HG03060 (cell line): Measurements from ENCODE around the gene CCDC181.
A peak's percentile ranks its signal among the peaks of the same experiment; 100 is the strongest.

Source experiments
- ATAC-seq: cut with Tn5 transposase; IDR thresholded peaks from one replicate; pipeline ENCODE4 v1.9.1; 2021; ENCODE audit warnings: low read depth, moderate number of reproducible peaks; ENCODE audit not compliant: unreplicated experiment

Gene CCDC181

DNA sequence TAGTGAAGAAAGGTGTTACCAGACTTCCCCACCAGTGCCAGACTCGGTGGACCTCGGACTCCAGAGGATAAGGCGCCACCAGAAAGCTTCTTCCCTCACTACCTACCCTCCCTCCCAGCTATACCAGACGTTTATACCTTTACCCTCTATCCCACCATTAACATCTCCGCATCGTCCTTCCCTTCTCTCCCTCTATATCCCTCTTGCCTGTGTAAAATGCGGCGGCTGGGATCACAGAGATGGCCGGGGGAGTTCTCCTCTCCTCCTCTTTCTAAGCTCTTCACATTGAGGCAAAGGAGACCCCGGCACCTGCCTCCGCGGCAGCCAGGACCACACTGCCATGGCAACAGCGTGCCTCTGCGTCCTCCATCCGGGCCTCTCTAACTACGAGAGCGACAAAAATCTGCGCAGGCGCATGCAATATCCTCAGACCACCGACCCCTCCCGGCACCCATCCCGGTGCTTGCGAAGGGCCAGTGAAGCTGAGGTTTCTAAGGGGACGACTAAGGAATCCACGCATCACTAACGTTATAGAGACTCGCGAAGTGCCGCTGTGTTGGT is at the start of gene CCDC181:
TSS of gene CCDC181 (minus strand) at position 394 of the 561 bp plus-strand sequence. CDS start 2,547 bp downstream, outside the sequence.
- ATAC-seq: peak; percentile 49

GRCh38 chr1:169475806-169476387 is 48.6 kb upstream of the CCDC181 start:
- ATAC-seq: no peak

DNA sequence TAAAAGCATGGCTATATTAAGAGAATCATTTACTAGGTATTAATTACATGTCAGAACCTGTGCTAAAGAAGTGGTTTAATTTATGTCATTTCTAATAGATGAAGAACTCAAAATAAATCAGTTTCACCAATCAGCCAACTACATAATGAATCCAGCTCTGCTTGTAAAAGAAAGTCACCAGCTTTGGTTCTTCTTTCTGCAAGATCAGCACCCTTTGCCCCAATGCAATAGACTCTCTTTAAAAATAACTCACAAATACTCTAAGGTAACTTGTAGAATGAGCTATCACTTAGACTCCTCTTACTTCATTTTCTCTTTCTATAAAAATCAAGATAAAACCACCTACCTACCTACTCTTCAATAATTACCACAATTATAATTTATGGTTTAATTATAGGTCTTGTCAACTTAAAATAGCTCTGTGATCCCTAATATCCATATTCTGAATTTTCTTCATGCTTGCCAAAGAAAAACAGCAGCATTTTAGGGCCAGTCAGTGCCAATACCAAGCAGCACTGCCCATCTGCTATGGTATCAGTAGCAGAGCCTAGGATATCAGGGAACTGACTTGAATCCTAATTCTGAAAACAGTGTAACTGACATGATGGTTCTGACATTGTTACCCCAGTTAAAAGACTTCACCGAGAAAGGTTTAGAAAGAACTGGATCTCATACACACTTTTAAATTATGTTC is 47.2 kb upstream of the CCDC181 start:
- ATAC-seq: no peak

DNA sequence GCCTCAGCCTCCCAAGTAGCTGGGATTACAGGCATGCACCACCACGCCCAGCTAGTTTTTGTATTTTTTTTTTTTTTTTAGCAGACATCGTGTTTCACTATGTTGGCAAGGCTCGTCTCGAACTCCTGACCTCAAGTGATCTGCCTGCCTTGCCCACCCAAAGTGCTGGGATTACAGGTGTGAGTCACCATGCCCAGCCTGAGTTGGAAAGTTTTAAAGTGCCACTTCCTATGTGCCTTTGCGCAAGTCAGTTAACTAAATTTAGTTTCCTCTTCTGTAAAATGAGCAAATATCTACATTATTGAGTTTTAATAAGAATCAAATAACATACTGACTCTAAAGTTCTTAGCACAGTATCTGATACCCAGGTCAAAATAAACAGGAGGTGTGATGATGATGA is 46.1 kb upstream of the CCDC181 start:
- no peak for ATAC-seq

GRCh38 chr1:169472738-169473137 is 45.5 kb upstream of the CCDC181 start:
- ATAC-seq: no peak

DNA sequence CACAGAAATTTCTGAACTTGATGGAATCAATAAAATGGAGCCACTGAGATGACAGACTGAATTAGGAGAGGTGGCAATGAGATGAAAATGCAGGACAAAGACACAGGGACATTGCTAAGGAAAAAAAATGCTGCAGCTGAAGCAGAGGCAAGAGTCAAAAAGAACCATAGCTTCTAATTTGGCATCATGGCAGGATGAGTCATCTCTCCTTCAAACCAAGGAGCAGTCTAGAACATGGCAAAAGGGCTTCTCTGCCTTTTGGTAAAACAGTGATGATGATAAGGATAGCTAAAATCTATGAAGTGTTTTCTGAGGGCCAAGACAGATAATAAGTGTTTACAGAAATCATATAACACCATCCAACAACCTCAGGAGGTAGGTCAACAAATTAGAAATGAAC is 41.7 kb upstream of the CCDC181 start:
- ATAC-seq: no peak

DNA sequence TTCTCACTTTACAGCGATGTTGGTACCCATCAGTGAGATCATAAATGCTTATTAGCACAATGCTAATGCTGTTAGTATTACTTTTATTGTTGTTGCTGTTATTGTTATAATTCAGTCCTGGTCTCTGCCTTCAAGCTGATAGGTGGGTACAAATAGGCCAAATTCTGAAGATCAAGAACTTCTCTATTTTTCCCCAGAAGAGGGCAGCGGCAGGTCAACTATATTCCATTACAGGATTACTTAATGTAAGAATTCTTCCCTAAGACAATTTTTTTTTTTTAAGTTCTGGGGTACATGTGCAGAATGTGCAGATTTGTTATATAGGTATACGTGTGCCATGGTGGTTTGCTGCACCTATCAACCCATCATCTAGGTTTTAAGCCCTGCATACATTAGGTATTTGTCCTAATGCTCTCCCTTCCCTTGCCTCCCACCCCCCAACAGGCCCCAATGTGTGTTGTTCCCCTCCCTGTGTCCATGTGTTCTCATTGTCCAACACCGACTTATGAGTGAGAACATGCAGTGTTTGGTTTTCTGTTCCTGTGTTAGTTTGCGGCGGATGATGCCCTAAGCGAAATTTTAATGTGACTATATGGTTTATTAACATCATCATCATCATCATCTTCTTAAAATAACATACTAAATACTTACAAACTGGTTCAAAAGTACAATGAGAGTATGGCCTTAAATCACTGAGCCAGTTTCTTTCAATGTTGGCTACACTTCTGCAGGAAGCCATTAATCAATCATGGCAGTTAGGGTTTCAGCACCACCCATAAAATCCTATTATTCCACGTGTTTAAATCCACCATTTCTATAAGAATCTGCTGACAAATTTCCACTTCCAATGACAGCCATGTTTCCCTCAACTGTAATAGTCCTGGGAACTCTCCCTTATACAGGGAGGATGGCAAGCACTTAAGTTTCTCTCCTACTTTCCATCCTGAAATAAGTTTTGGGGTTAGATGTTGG is 39.3 kb upstream of the CCDC181 start:
- no peak for ATAC-seq

- no peak for ATAC-seq
These were observed 38.0 kb upstream of the CCDC181 start for GRCh38 chr1:169465281-169465680.

DNA sequence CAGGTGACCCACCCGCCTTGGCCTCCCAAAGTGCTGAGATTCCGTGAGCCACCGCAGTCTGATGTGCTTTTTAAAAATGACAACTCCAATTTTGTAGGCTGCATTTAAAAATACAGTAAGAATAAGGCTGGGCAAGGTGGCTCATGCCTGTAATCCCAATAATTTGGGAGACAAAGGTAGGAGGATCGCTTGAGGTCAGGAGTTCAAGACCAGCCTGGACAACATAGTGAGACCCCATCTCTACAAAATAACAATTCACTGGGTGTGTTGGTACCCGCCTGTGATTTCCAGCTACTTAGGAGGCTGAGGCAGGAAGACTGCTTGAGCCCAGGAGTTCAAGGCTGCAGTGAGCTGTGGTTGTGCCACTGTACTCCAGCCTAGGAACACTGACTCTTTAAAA is 35.1 kb upstream of the CCDC181 start:
- ATAC-seq: no peak

GRCh38 chr1:169461390-169462000 is 34.2 kb upstream of the CCDC181 start:
- no peak for ATAC-seq

DNA sequence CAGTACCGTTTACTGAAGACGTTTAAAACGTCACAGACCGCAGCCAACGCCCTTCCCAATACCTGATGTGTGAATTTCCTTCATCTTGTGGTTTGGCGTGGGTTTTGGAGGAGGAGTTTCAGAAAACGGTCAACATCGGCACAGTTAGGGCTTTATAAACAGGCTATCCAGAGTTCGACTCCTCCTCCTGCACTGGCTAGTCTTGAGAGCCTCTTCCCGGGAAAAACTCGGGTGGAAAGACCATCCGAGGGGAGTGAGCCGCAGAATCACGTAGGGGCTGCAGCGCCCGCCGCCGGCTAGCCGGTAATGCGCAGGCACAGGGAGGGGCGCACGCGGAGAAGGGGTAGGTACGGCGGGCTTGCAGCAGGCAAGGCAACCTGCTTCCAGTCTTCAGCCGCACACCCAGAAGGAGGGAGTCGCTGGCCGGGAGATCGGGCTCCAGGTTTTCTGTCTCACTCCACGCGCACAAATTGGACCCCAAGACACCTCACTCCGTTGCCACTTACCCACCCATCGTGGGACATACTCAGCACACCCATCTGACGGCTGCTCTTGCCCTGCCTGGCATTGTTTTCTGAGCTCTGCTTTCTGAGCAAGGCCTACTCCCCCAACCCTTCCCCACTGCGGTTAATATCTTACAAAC is 33.0 kb upstream of the CCDC181 start:
- no peak for ATAC-seq

- no peak for ATAC-seq
These were observed 30.2 kb upstream of the CCDC181 start for GRCh38 chr1:169457443-169457842.

- no peak for ATAC-seq
These were observed 28.8 kb upstream of the CCDC181 start for GRCh38 chr1:169456029-169456428.

DNA sequence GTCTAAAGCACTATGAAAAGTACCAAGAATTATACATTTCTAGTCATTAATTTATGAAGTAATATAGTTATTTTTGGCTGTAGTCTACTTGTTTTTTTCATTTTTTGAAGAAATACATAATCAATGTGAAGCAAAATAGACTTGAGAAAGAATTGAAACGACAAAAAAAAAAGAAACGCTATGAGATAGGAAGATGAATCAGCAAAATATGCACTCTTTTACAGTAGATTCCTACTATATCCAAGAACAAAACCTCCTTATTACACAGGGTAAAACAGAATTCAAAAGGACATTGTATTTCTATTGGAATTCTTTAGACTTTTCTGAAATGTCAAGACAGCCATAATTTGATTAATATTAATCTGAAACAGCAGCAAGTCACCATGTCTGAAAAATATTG is 25.6 kb upstream of the CCDC181 start:
- no peak for ATAC-seq

DNA sequence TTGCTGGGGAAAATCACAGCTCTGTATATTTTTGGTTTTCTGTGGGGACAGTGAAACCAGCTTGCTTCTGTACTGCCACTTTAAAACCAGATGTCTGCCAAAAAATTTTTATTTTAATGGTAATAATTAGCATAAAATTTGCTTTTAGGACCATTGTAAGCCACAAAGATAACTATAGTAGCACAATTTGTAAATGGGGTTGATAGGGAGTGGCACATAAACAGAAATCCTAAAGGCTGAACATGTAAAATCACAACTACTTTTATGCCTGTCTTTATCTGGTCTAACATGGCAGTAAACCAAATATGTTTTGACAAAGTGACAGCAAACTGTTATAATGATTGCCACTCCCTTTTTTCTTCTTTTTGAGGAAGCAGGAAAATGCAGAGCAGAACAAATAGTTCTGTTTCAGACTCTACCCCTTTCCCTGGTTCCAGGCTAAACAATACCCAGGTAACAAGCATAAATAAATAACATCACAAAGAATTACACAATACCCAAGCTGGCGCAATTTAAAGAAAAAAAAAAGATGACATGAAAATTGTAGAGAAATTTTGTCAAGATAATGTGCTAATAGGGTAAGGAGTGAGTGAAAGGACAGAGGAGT is 24.0 kb upstream of the CCDC181 start:
- ATAC-seq: no peak

DNA sequence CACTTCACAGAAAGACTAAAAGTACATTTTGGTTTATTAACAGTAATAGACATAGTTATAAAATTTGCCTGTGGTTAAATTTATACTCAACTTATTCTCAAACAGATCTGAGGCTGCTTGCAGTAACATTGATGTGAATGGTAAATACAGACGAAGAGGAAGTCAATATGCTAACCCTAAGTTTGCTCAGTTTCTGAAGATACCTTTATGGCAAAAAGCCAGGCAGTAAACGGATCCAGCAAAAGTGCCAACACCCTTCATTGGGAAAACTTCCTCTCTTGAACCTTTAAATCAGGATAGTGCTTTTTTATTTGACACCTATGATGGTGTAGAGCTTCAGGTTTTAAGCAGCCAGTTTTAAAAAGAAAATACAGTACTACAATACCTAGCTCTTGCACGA is 16.6 kb upstream of the CCDC181 start:
- ATAC-seq: no peak

DNA sequence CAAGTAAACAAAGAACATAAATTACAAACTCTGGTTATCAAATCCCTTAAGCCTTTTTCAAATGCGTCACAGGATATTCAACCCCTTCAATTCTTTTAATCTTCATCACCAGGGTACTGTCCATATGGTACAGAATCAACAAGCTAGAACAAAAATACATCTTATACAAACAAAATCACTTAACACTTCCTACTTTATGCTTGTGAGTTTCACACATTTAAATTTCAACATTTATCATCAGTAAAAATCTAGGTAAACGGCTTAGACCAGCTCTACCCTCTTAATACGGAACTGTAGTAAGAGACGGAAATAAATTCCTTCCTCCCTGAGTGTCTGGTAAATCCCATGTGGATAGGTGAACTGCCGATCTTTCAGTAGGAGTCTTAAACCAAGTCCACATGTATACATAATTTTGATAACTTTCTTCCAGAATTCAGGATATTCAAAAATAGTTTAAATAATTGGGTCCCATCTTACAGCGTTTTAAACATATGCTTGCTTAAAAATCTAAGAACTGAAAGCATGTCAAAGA is 1.0 kb downstream of the CCDC181 start:
- ATAC-seq: no peak

DNA sequence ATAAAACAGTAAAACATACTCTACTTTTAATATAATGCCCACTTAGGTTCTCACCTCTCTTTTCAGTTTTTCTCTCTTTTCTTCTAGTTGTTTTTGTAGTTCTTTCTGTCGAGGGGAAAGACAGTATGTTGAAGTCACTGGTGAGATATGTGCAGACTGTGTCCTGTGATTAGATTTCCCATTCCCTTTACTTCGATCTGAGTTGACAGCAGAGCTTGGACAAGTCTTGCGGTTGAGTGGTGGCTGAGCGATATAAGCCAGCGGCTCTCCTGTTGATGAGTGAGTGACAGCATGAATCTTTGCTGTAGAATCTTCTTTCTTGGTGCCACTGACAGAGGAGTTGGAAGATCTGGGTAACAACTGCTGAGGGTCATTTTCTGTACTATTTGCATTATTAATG is 6.0 kb downstream of the CCDC181 start:
- no peak for ATAC-seq

GRCh38 chr1:169414952-169415351 is 12.3 kb downstream of the CCDC181 start:
- no peak for ATAC-seq
